HG02981 (cell line): Measurements from ENCODE around the gene WEE2.
"Not testable (repeated sequence)": the region's sequence is repeated elsewhere in the genome, so short reads cannot be mapped to it uniquely, and the experiment has no call there.

Source experiments
- ATAC-seq: cut with Tn5 transposase; IDR thresholded peaks from one replicate; pipeline ENCODE4 v1.9.1; 2021; ENCODE audit warnings: mild to moderate bottlenecking, moderate library complexity; ENCODE audit not compliant: unreplicated experiment

The WEE2 gene

DNA sequence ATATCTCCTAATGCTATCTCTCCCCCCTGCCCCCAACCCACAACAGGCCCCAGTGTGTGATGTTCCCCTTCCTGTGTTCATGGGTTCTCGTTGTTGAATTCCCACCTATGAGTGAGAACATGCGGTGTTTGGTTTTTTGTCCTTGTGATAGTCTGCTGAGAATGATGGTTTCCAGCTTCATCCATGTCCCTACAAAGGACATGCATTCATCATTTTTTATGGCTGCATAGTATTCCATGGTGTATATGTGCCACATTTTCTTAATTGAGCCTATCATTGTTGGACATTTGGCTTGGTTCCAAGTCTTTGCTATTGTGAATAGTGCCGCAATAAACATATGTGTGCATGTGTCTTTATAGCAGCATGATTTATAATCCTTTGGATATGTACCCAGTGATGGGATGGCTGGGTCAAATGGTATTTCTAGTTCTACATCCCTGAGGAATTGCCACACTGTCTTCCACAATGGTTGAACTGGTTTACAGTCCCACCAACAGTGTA, 62.0 kb downstream of the WEE2 start:
- not testable (repeated sequence) for ATAC-seq

DNA sequence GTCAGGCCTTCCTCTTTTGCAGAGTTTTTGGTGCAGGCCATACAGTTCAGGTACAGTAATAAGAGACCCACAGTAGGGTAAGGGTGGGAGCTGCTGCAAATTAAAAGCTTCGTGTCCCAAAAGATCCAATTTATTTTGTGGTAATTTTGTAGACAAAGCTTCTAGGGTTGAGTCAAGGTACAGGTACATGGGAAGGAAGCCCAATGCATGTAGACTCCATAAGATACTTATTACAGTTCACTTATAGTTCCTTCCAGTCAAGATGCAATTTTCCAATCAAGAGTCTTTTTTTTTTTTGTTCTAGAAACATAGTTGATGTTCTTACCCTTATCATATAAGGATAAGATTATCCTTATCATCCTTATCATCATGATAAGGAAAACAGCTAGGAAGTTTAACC, 68.2 kb downstream of the WEE2 start, which contains the start of gene TAS2R4:
TSS of gene TAS2R4 (plus strand) at position 301 of the 400 bp plus-strand sequence. CDS start 1,815 bp downstream, outside the sequence.
- no peak for ATAC-seq
